ENCODE measurements around the gene MYF6. TPM values are rescaled to one million over a fixed set of nuclear protein-coding genes. Genes with fewer than 3 reads are reported as not detected.

MYF6 gene
- total RNA-seq, 4 donors from 2014 or later = not detected

- TF ChIP-seq CTCF (IDR thresholded peaks at IDR 0.05; ENCODE audit: low read depth) = no peak
Measured at GRCh38 chr12:80698256-80698655, 9.2 kb upstream of the MYF6 start.

- no peak for TF ChIP-seq CTCF (IDR thresholded peaks at IDR 0.05; ENCODE audit: low read depth)
Measured at GRCh38 chr12:80698847-80699542, 8.4 kb upstream of the MYF6 start.

- TF ChIP-seq CTCF (IDR thresholded peaks at IDR 0.05; ENCODE audit: low read depth) = no peak
Measured at GRCh38 chr12:80700327-80700726, 7.1 kb upstream of the MYF6 start.

GRCh38 chr12:80701388-80701787 lies 6.0 kb upstream of the MYF6 start:
- TF ChIP-seq CTCF (IDR thresholded peaks at IDR 0.05; ENCODE audit: low read depth) = no peak

- TF ChIP-seq CTCF (IDR thresholded peaks at IDR 0.05; ENCODE audit: low read depth) = no peak
Measured at GRCh38 chr12:80702889-80703805, 4.3 kb upstream of the MYF6 start.

- TF ChIP-seq CTCF (IDR thresholded peaks at IDR 0.05; ENCODE audit: low read depth) = no peak
Measured at GRCh38 chr12:80704420-80704819, 3.0 kb upstream of the MYF6 start.

GRCh38 chr12:80707830-80708258 lies 410 bp downstream of the MYF6 start:
- TF ChIP-seq CTCF (IDR thresholded peaks at IDR 0.05; ENCODE audit: low read depth) = no peak
